H9 (cell line): ENCODE measurements around the gene ZNF771. TPM values are rescaled to one million over a fixed set of nuclear protein-coding genes. Genes with fewer than 3 reads are reported as not detected.

ENCODE experiments used
- DNase-seq: peaks from one replicate; pipeline ENCODE4 v3.0.0-alpha.2; 2017
- H2AFZ ChIP-seq: one replicate; pipeline ENCODE4 v1.6.1; 2013; ENCODE audit warnings: mild to moderate bottlenecking, low read length, control low read depth, moderate library complexity
- H2AK5ac ChIP-seq: 2 replicates; pipeline ENCODE4 v1.6.1; 2013; ENCODE audit warnings: low read length, control low read depth, mixed read lengths; ENCODE audit not compliant: insufficient read length
- H2BK120ac ChIP-seq: one replicate; pipeline ENCODE4 v1.6.1; 2013; ENCODE audit warnings: low read depth, mild to moderate bottlenecking, low read length, control low read depth, inconsistent platforms; ENCODE audit not compliant: poor library complexity, severe bottlenecking
- H2BK12ac ChIP-seq: 2 replicates; pipeline ENCODE4 v1.6.1; 2013; ENCODE audit warnings: low read length, control low read depth, mixed read lengths, low read depth; ENCODE audit not compliant: insufficient read length
- H2BK15ac ChIP-seq: 2 replicates; pipeline ENCODE4 v1.6.1; 2013; ENCODE audit warnings: low read depth, low read length, control low read depth
- H2BK20ac ChIP-seq: one replicate; pipeline ENCODE4 v1.6.1; 2013; ENCODE audit warnings: low read depth, mild to moderate bottlenecking, low read length, control low read depth, inconsistent platforms; ENCODE audit not compliant: poor library complexity, severe bottlenecking
- H2BK5ac ChIP-seq: 2 replicates; pipeline ENCODE4 v1.6.1; 2013; ENCODE audit warnings: low read length, control low read depth, mixed read lengths; ENCODE audit not compliant: insufficient read length
- H3K14ac ChIP-seq: 2 replicates; pipeline ENCODE4 v1.6.1; 2013; ENCODE audit warnings: low read length, control low read depth; ENCODE audit not compliant: insufficient read depth
- H3K18ac ChIP-seq: 2 replicates; pipeline ENCODE4 v1.6.1; 2013; ENCODE audit warnings: low read depth, mild to moderate bottlenecking, mixed read lengths, low read length, control low read depth; ENCODE audit not compliant: insufficient read length
- H3K23ac ChIP-seq: 2 replicates; pipeline ENCODE4 v1.6.1; 2013; ENCODE audit warnings: low read length, control low read depth, mixed read lengths, low read depth; ENCODE audit not compliant: insufficient read length
- H3K23me2 ChIP-seq: 2 replicates; pipeline ENCODE4 v1.6.1; 2013; ENCODE audit warnings: low read depth, mild to moderate bottlenecking, mixed read lengths, low read length, control low read depth; ENCODE audit not compliant: insufficient read length, poor library complexity, severe bottlenecking
- H3K27ac ChIP-seq: 2 replicates; pipeline ENCODE4 v1.5.1; 2013; ENCODE audit warnings: low read length, control low read depth, mixed read lengths, low read depth; ENCODE audit not compliant: insufficient read length
- H3K27me3 ChIP-seq: 2 replicates; pipeline ENCODE4 v1.6.1; 2013; ENCODE audit warnings: low read length, control low read depth, inconsistent platforms; ENCODE audit not compliant: insufficient read depth
- H3K4ac ChIP-seq: 2 replicates; pipeline ENCODE4 v1.6.1; 2013; ENCODE audit warnings: low read depth, mild to moderate bottlenecking, control low read depth, inconsistent platforms, low read length, moderate library complexity
- H3K4me1 ChIP-seq: 2 replicates; pipeline ENCODE4 v1.6.1; 2013; ENCODE audit warnings: low read length, control low read depth, inconsistent platforms; ENCODE audit not compliant: insufficient read depth
- H3K4me2 ChIP-seq: 2 replicates; pipeline ENCODE4 v1.6.1; 2013; ENCODE audit warnings: low read length, control low read depth, mixed read lengths; ENCODE audit not compliant: insufficient read length, insufficient read depth
- H3K56ac ChIP-seq: 2 replicates; pipeline ENCODE4 v1.6.1; 2013; ENCODE audit warnings: low read depth, mild to moderate bottlenecking, mixed read lengths, low read length, control low read depth; ENCODE audit not compliant: insufficient read length
- H3K79me1 ChIP-seq: 2 replicates; pipeline ENCODE4 v1.6.1; 2013; ENCODE audit warnings: low read depth, mild to moderate bottlenecking, moderate library complexity, low read length, control low read depth, inconsistent platforms; ENCODE audit not compliant: insufficient read depth, poor library complexity, severe bottlenecking
- H3K79me2 ChIP-seq: 2 replicates; pipeline ENCODE4 v1.6.1; 2013; ENCODE audit warnings: low read length, control low read depth, inconsistent platforms; ENCODE audit not compliant: insufficient read depth
- H3K9ac ChIP-seq: 2 replicates; pipeline ENCODE4 v1.6.1; 2013; ENCODE audit warnings: low read length, control low read depth, mixed read lengths; ENCODE audit not compliant: insufficient read length; ENCODE audit errors: extremely low read depth
- H3K9me3 ChIP-seq: one replicate; pipeline ENCODE4 v1.6.1; 2013; ENCODE audit warnings: low read depth, low read length, inconsistent platforms; ENCODE audit not compliant: control insufficient read depth
- H3T11ph ChIP-seq: one replicate; pipeline ENCODE4 v1.6.1; 2013; ENCODE audit warnings: mild to moderate bottlenecking, low read length, control low read depth, inconsistent platforms
- H4K20me1 ChIP-seq: one replicate; pipeline ENCODE4 v1.6.1; 2013; ENCODE audit not compliant: control insufficient read depth, insufficient read length, insufficient read depth
- H4K5ac ChIP-seq: 2 replicates; pipeline ENCODE4 v1.6.1; 2013; ENCODE audit warnings: low read depth, mild to moderate bottlenecking, mixed read lengths, low read length, control low read depth; ENCODE audit not compliant: insufficient read length
- H4K8ac ChIP-seq: replicated peaks from 2 replicates; pipeline ENCODE4 v1.6.1; 2013; ENCODE audit warnings: low read length, control low read depth, mixed read lengths, low read depth; ENCODE audit not compliant: insufficient read length
- H4K91ac ChIP-seq: 2 replicates; pipeline ENCODE4 v1.6.1; 2013; ENCODE audit warnings: low read depth, mild to moderate bottlenecking, moderate library complexity, mixed read lengths, low read length, control low read depth; ENCODE audit not compliant: insufficient read length
- H3K27ac Mint-ChIP-seq, 3 experiments: 2 replicates in 2 of 3; 3 replicates in 1 of 3; pipeline ENCODE4 v1.8.0; 2020 to 2021; ENCODE audit warnings: mixed read lengths in 3 of 3, mild to moderate bottlenecking in 1 of 3, moderate library complexity in 1 of 3
- H3K27me3 Mint-ChIP-seq: 2 replicates; pipeline ENCODE4 v1.8.0; 2021; ENCODE audit warnings: low read depth, mild to moderate bottlenecking, moderate library complexity, mixed read lengths
- H3K36me3 Mint-ChIP-seq, 3 experiments: 2 replicates in 2 of 3; 3 replicates in 1 of 3; pipeline ENCODE4 v1.8.0; 2020 to 2021; ENCODE audit warnings: low read depth in 3 of 3, mixed read lengths in 3 of 3; ENCODE audit not compliant: insufficient read depth in 1 of 3
- H3K4me1 Mint-ChIP-seq, 2 experiments: 2 replicates each; pipeline ENCODE4 v1.8.0; 2020; ENCODE audit warnings: mixed read lengths in 2 of 2
- H3K4me3 Mint-ChIP-seq, 2 experiments: 2 replicates in 1 of 2; 3 replicates in 1 of 2; pipeline ENCODE4 v1.8.0; 2020 to 2021; ENCODE audit warnings: mild to moderate bottlenecking in 2 of 2, mixed read lengths in 2 of 2, moderate library complexity in 1 of 2
- H3K9me3 Mint-ChIP-seq, 2 experiments: 2 replicates in 1 of 2; 3 replicates in 1 of 2; pipeline ENCODE4 v1.8.0; 2020; ENCODE audit warnings: mild to moderate bottlenecking in 2 of 2, mixed read lengths in 2 of 2, moderate library complexity in 1 of 2
- CTCF ChIP-seq: fragments of 200-600 bp; sonication (generic); conservative IDR thresholded peaks from 3 replicates; pipeline ENCODE4 v1.8.0; 2021; ENCODE audit warnings: antibody characterized with exemption, mild to moderate bottlenecking
- WGBS: extraction: QIAGEN DNeasy Blood & Tissue Kit; methylation state at CpG from one replicate; pipeline ENCODE4 v1.1.7; 2013; ENCODE audit warnings: missing lambda C conversion rate, low lambda C conversion rate, mixed read lengths; ENCODE audit not compliant: insufficient read length; ENCODE audit errors: extremely low coverage; 5-methylcytosine and 5-hydroxymethylcytosine counted together
- total RNA-seq: library from RNA; stranded (reverse); gene quantifications from 2 replicates; pipeline ENCODE4 v1.2.1, GENCODE V29; 2021

The ZNF771 gene
- total RNA-seq, 1 experiment from 2014 or later, result 10.5 TPM

DNA sequence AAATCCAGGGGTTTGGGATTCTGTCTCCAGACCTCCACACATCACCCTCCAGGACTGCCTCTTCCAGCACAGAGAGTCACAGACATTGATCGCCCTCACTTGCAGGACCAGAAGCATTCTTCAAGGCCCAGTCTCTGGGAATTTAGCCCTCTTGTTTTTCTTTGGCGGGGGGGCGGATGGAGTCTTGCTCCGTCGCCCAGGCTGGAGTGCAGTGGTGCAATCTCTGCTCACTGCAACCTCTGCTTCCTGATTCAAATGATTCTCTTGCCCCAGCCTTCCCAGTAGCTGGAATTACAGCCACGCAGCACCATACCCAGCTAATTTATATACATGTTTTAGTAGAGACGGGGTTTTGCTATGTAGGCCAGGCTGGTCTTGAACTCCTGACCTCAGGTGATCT lies 56.7 kb downstream of the ZNF771 start:
- Mint-ChIP-seq H3K36me3 (no peaks in the 10 kb centered on the region), H3K4me1 (peaks cover 0 to 5% of the 10 kb centered on the region in 2 experiments; a peak in 1 of 4 replicates), H3K9me3 (peaks cover 0 to 2% of the 10 kb centered on the region in 2 experiments; a peak in 3 of 5 replicates), H3K4me3 (no peak overlapping the region), H3K27ac (no peak overlapping the region; a peak in 1 of 7 replicates), H3K27me3 (no peaks in the 10 kb centered on the region; the same call in 1 of the 2 replicates)
- no peak for TF ChIP-seq CTCF
- Histone ChIP-seq H3K27me3 (no peaks in the 10 kb centered on the region), H2AK5ac (no peak overlapping the region), H3K4ac (no peak overlapping the region), H2AFZ (no peak overlapping the region), H3K9me3 (no peaks in the 10 kb centered on the region), H3K23ac (no peak overlapping the region), H3K14ac (no peak overlapping the region), H4K20me1 (no peaks in the 10 kb centered on the region), H2BK120ac (no peak overlapping the region), H2BK15ac (no peak overlapping the region), H4K5ac (no peak overlapping the region), H3K27ac (no peak overlapping the region), H2BK20ac (no peak overlapping the region), H2BK12ac (no peak overlapping the region), H3T11ph (no peak overlapping the region), H3K9ac (no peak overlapping the region), H4K91ac (no peak overlapping the region), H4K8ac (no peak overlapping the region), H3K23me2 (no peaks in the 10 kb centered on the region), H3K4me2 (no peak overlapping the region), H3K79me1 (no peaks in the 10 kb centered on the region), H3K18ac (no peak overlapping the region), H3K56ac (no peak overlapping the region), H2BK5ac (no peak overlapping the region), H3K79me2 (no peaks in the 10 kb centered on the region), H3K4me1 (no peaks in the 10 kb centered on the region)
- WGBS, result no CpG with 5 or more reads among the region's 7 CpGs
- no peak for DNase-seq

Other genes starting within 250 kb of the ZNF771 start
- gene CORO1A, start 224.0 kb upstream of the ZNF771 start, total RNA-seq, result 3.4 and 4.8 TPM in 2 replicates
- 202 and 218 TPM in 2 replicates for gene BOLA2B, start 213.9 kb upstream of the ZNF771 start, total RNA-seq
- 30.3 TPM in 2 replicates for gene SLX1A, start 213.7 kb upstream of the ZNF771 start, total RNA-seq
- gene SULT1A3, start 208.4 kb upstream of the ZNF771 start, total RNA-seq, result 21.5 and 21.8 TPM in 2 replicates
- 14.3 and 16.4 TPM in 2 replicates for gene NPIPB13, start 159.1 kb upstream of the ZNF771 start, total RNA-seq
- 90.1 and 90.2 TPM in 2 replicates for gene CD2BP2, start 52.3 kb upstream of the ZNF771 start, total RNA-seq
- gene TBC1D10B, start 37.1 kb upstream of the ZNF771 start, total RNA-seq, result 25.6 and 25.8 TPM in 2 replicates
- gene MYL11, start 32.8 kb upstream of the ZNF771 start, total RNA-seq, result 0.70 and 1.4 TPM in 2 replicates
- 1.4 and 2.5 TPM in 2 replicates for gene SEPTIN1, start 25.0 kb upstream of the ZNF771 start, total RNA-seq
- gene ZNF48, start 12.2 kb upstream of the ZNF771 start, total RNA-seq, result 57.3 and 61.2 TPM in 2 replicates
- 78.1 and 78.3 TPM in 2 replicates for gene DCTPP1, start 22.4 kb downstream of the ZNF771 start, total RNA-seq
- 52.6 and 54.1 TPM in 2 replicates for gene SEPHS2, start 38.3 kb downstream of the ZNF771 start, total RNA-seq
- gene ITGAL, start 65.1 kb downstream of the ZNF771 start, total RNA-seq, result not detected in 2 replicates
- gene ZNF768, start 119.0 kb downstream of the ZNF771 start, total RNA-seq, result 39.0 and 40.0 TPM in 2 replicates
- gene ZNF747, start 127.3 kb downstream of the ZNF771 start, total RNA-seq, result 17.5 and 18.4 TPM in 2 replicates
- gene ZNF764, start 150.8 kb downstream of the ZNF771 start, total RNA-seq, result 11.2 and 11.4 TPM in 2 replicates
- 4.3 and 4.5 TPM in 2 replicates for gene ZNF688, start 164.1 kb downstream of the ZNF771 start, total RNA-seq
- 17.0 and 18.8 TPM in 2 replicates for gene ZNF785, start 178.1 kb downstream of the ZNF771 start, total RNA-seq
- 21.1 and 21.9 TPM in 2 replicates for gene ZNF689, start 202.8 kb downstream of the ZNF771 start, total RNA-seq
- 11.6 and 13.6 TPM in 2 replicates for gene PRR14, start 243.4 kb downstream of the ZNF771 start, total RNA-seq